WERI-Rb-1 (cell line): Measurements from ENCODE around the gene UFD1.

Experiments
- DNase-seq: peaks from one replicate; pipeline ENCODE4 v3.0.0-alpha.2; 2020
- H3K27ac ChIP-seq: fragments of 250-450 bp; sonication (Bioruptor Pico); 2 replicates; pipeline ENCODE4 v1.5.1; 2020; ENCODE audit warnings: mild to moderate bottlenecking, moderate library complexity
- H3K27me3 ChIP-seq: fragments of 250-450 bp; sonication (Bioruptor Pico); 2 replicates; pipeline ENCODE4 v1.5.1; 2021; ENCODE audit warnings: mild to moderate bottlenecking, low read depth, moderate library complexity; ENCODE audit not compliant: insufficient read depth, severe bottlenecking
- H3K36me3 ChIP-seq: fragments of 250-450 bp; sonication (Bioruptor Pico); 2 replicates; pipeline ENCODE4 v1.5.1; 2020; ENCODE audit warnings: mild to moderate bottlenecking, moderate library complexity
- H3K4me3 ChIP-seq: 2 replicates; pipeline ENCODE4 v1.5.1; 2011; ENCODE audit warnings: low read depth, mild to moderate bottlenecking, control low read depth, low read length
- H3K9me3 ChIP-seq: fragments of 250-450 bp; sonication (Bioruptor Pico); 2 replicates; pipeline ENCODE4 v1.5.1; 2021; ENCODE audit warnings: mild to moderate bottlenecking, moderate library complexity; ENCODE audit not compliant: severe bottlenecking
- CTCF ChIP-seq: IDR thresholded peaks from 2 replicates; pipeline ENCODE4 v1.5.1; 2011; ENCODE audit warnings: low read depth, mild to moderate bottlenecking, control low read depth, inconsistent platforms, low read length

Gene UFD1

GRCh38 chr22:19469421-19469820 is 9.6 kb downstream of the UFD1 start:
- Histone ChIP-seq H3K27ac (no peak overlapping the region), H3K27me3 (no peaks in the 10 kb centered on the region), H3K36me3 (peaks cover 93% of the 10 kb centered on the region), H3K4me3 (no peak overlapping the region), H3K9me3 (no peaks in the 10 kb centered on the region)
- DNase-seq: no peak
- no peak for TF ChIP-seq CTCF

GRCh38 chr22:19467912-19468311 is 11.1 kb downstream of the UFD1 start:
- no peak for TF ChIP-seq CTCF
- no peak overlapping the region for H3K4me3 ChIP-seq
- no peaks in the 10 kb centered on the region for H3K27me3 ChIP-seq
- no peak for DNase-seq
- no peak overlapping the region for H3K27ac ChIP-seq
- H3K36me3 ChIP-seq: peaks cover 83% of the 10 kb centered on the region
- H3K9me3 ChIP-seq: no peaks in the 10 kb centered on the region

GRCh38 chr22:19466848-19467752 is 11.9 kb downstream of the UFD1 start:
- H3K9me3 ChIP-seq: no peaks in the 10 kb centered on the region
- DNase-seq: no peak
- H3K36me3 ChIP-seq: peaks cover 75% of the 10 kb centered on the region
- H3K27me3 ChIP-seq: no peaks in the 10 kb centered on the region
- H3K4me3 ChIP-seq: no peak overlapping the region
- no peak for TF ChIP-seq CTCF
- H3K27ac ChIP-seq: no peak overlapping the region

GRCh38 chr22:19466126-19466716 is 12.8 kb downstream of the UFD1 start:
- TF ChIP-seq CTCF: no peak
- Histone ChIP-seq H3K9me3 (no peaks in the 10 kb centered on the region), H3K27me3 (no peaks in the 10 kb centered on the region), H3K4me3 (no peak overlapping the region), H3K36me3 (peaks cover 69% of the 10 kb centered on the region), H3K27ac (0 out of 2 replicates have a peak overlapping the region, but pooled peaks have one; percentile 59)
- no peak for DNase-seq

GRCh38 chr22:19464975-19465374 is 14.0 kb downstream of the UFD1 start:
- Histone ChIP-seq H3K36me3 (peaks cover 57% of the 10 kb centered on the region), H3K27me3 (no peaks in the 10 kb centered on the region)

More at GRCh38 chr22:19464975-19465374, 14.0 kb downstream of the UFD1 start:
- peak; percentile 14 for DNase-seq
- H3K27ac ChIP-seq: peak overlapping the region; percentile 59
- no peaks in the 10 kb centered on the region for H3K9me3 ChIP-seq
- no peak overlapping the region for H3K4me3 ChIP-seq
- no peak for TF ChIP-seq CTCF
